ENCODE results near the gene SST. TPM values are rescaled to one million over a fixed set of nuclear protein-coding genes. Genes with fewer than 3 reads are reported as not detected.

SST gene
- total RNA-seq: 6.0 and 14.1 TPM in 2 replicates
- 8.3 and 10.1 TPM in 2 replicates for polyA plus RNA-seq

GRCh38 chr3:187669675-187670504 lies at the start of gene SST:
TSS of gene SST (minus strand) at chr3:187670394. CDS start at chr3:187670291, 103 bp downstream.
- H3K36me3 ChIP-seq: no peaks in the 10 kb centered on the region
- peaks cover 46% of the 10 kb centered on the region for H3K27me3 ChIP-seq
- no peak for TF ChIP-seq CTCF (IDR thresholded peaks at IDR 0.05; ENCODE audit: low read depth, low read length)
- no peak within 1 kb of the TSS for H3K27ac ChIP-seq
- no peaks in the 10 kb centered on the region for H3K4me1 ChIP-seq (ENCODE audit: low read depth)
- peak; percentile 69 to 84 for DNase-seq (ENCODE audit: low read depth in 1 of 2, low spot score in 1 of 2)
- no peak within 1 kb of the TSS for H3K4me3 ChIP-seq
- no peaks in the 10 kb centered on the region for H3K9me3 ChIP-seq (ENCODE audit: low read depth)

GRCh38 chr3:187719628-187720336 lies 49.6 kb upstream of the SST start:
- TF ChIP-seq CTCF (IDR thresholded peaks at IDR 0.05; ENCODE audit: low read depth, low read length): no peak
- Histone ChIP-seq H3K36me3 (peaks cover 3% of the 10 kb centered on the region), H3K27ac (no peak overlapping the region), H3K4me1 (ENCODE audit: low read depth) (no peaks in the 10 kb centered on the region), H3K4me3 (no peak overlapping the region), H3K27me3 (no peaks in the 10 kb centered on the region), H3K9me3 (ENCODE audit: low read depth) (no peaks in the 10 kb centered on the region)
- peak in 1 of 2 donors; percentile 8 for DNase-seq (ENCODE audit: low read depth in 1 of 2, low spot score in 1 of 2)

GRCh38 chr3:187718802-187719201 lies 48.6 kb upstream of the SST start:
- no peaks in the 10 kb centered on the region for H3K9me3 ChIP-seq (ENCODE audit: low read depth)
- DNase-seq (ENCODE audit: low read depth in 1 of 2, low spot score in 1 of 2): no peak

GRCh38 chr3:187717572-187717971 lies 47.4 kb upstream of the SST start:
- TF ChIP-seq CTCF (IDR thresholded peaks at IDR 0.05; ENCODE audit: low read depth, low read length): no peak
- peak in 1 of 2 donors; percentile 30 for DNase-seq (ENCODE audit: low read depth in 1 of 2, low spot score in 1 of 2)
- Histone ChIP-seq H3K9me3 (ENCODE audit: low read depth) (no peaks in the 10 kb centered on the region), H3K36me3 (no peaks in the 10 kb centered on the region), H3K27ac (no peak overlapping the region), H3K4me1 (ENCODE audit: low read depth) (no peaks in the 10 kb centered on the region), H3K4me3 (no peak overlapping the region), H3K27me3 (no peaks in the 10 kb centered on the region)

More at GRCh38 chr3:187718802-187719201, 48.6 kb upstream of the SST start:
- H3K4me1 ChIP-seq (ENCODE audit: low read depth): no peaks in the 10 kb centered on the region
- no peaks in the 10 kb centered on the region for H3K27me3 ChIP-seq
- no peak for TF ChIP-seq CTCF (IDR thresholded peaks at IDR 0.05; ENCODE audit: low read depth, low read length)
- no peaks in the 10 kb centered on the region for H3K36me3 ChIP-seq
- H3K4me3 ChIP-seq: no peak overlapping the region
- no peak overlapping the region for H3K27ac ChIP-seq

GRCh38 chr3:187714404-187714979 lies 44.3 kb upstream of the SST start:
- peak; percentile 79 to 81 for DNase-seq (ENCODE audit: low read depth in 1 of 2, low spot score in 1 of 2)
- H3K4me1 ChIP-seq (ENCODE audit: low read depth): no peaks in the 10 kb centered on the region
- peak; percentile 94 for TF ChIP-seq CTCF (IDR thresholded peaks at IDR 0.05; ENCODE audit: low read depth, low read length)

More at GRCh38 chr3:187714404-187714979, 44.3 kb upstream of the SST start:
- H3K36me3 ChIP-seq: no peaks in the 10 kb centered on the region
- H3K27ac ChIP-seq: no peak overlapping the region
- H3K27me3 ChIP-seq: no peaks in the 10 kb centered on the region
- H3K4me3 ChIP-seq: no peak overlapping the region
- H3K9me3 ChIP-seq (ENCODE audit: low read depth): no peaks in the 10 kb centered on the region
